NB4 (cell line): ENCODE results near the gene SLC30A1.

ENCODE experiments used
- DNase-seq: peaks from one replicate; pipeline ENCODE4 v3.0.0; 2010; ENCODE audit warnings: low read depth
- H3K4me3 ChIP-seq: one replicate; pipeline ENCODE4 v1.5.1; 2011; ENCODE audit warnings: mild to moderate bottlenecking, low read depth, low read length, moderate library complexity
- CTCF ChIP-seq: IDR thresholded peaks from one replicate; pipeline ENCODE4 v1.5.1; 2012; ENCODE audit warnings: low read depth, low read length
- MAX ChIP-seq: IDR thresholded peaks from 2 replicates; pipeline ENCODE4 v1.6.1; 2011; ENCODE audit warnings: low read depth, low read length
- MYC ChIP-seq: IDR thresholded peaks from 2 replicates; pipeline ENCODE4 v1.6.1; 2011; ENCODE audit warnings: low read depth, low read length
- POLR2A ChIP-seq: IDR thresholded peaks from 2 replicates; pipeline ENCODE4 v1.6.1; 2011; ENCODE audit warnings: mild to moderate bottlenecking; ENCODE audit not compliant: insufficient read length; ENCODE audit errors: extremely low read depth

Gene SLC30A1

GRCh38 chr1:211605603-211606331, 26.8 kb upstream of the SLC30A1 start:
- H3K4me3 ChIP-seq = peak overlapping the region; percentile 90
- DNase-seq = no peak
- TF ChIP-seq MAX = peak; percentile 64
- TF ChIP-seq CTCF = no peak
- TF ChIP-seq MYC = no peak
- TF ChIP-seq POLR2A = no peak

GRCh38 chr1:211605034-211605433, 26.1 kb upstream of the SLC30A1 start:
- DNase-seq = no peak
- H3K4me3 ChIP-seq = peak overlapping the region; percentile 90
- TF ChIP-seq MYC = no peak

GRCh38 chr1:211604548-211604947, 25.6 kb upstream of the SLC30A1 start:
- peak overlapping the region; percentile 90 for H3K4me3 ChIP-seq
- TF ChIP-seq MAX (no peak), MYC (no peak), POLR2A (no peak), CTCF (no peak)
- DNase-seq = no peak

GRCh38 chr1:211603713-211604112, 24.8 kb upstream of the SLC30A1 start:
- no peak for DNase-seq

GRCh38 chr1:211603191-211603701, 24.3 kb upstream of the SLC30A1 start:
- no peak for DNase-seq
- no peak overlapping the region for H3K4me3 ChIP-seq
- TF ChIP-seq POLR2A (no peak), CTCF (no peak), MYC (no peak), MAX (no peak)

More at GRCh38 chr1:211603713-211604112, 24.8 kb upstream of the SLC30A1 start:
- no peak overlapping the region for H3K4me3 ChIP-seq
- TF ChIP-seq CTCF (no peak), MYC (no peak), MAX (no peak), POLR2A (no peak)

- no peak for TF ChIP-seq CTCF
- no peak for TF ChIP-seq MAX
- no peak for TF ChIP-seq MYC
- no peak for TF ChIP-seq POLR2A
- DNase-seq = no peak
- no peak overlapping the region for H3K4me3 ChIP-seq
Measured at GRCh38 chr1:211601982-211602670, 23.2 kb upstream of the SLC30A1 start.
